MCF 10A (cell line): ENCODE measurements around the gene DYNC2H1. TPM values are rescaled to one million over a fixed set of nuclear protein-coding genes. Genes with fewer than 3 reads are reported as not detected.

Experiments
- BruUV-seq: library from RNA; stranded (reverse); fragments of 400-500 nt; replicated peaks from 2 replicates; lab custom pipeline; 2021; lab: Mats Ljungman, UMichigan
- CTCF ChIA-PET: fragments of 300-600 bp; sonication (Branson Sonifier 250); formaldehyde crosslinking; extraction: SDS; loops from one replicate; lab custom pipeline; 2021; ENCODE audit warnings: antibody characterized with exemption, inconsistent platforms; lab: Yijun Ruan, JAX
- POLR2A ChIA-PET: fragments of 300-600, 350-650 bp; sonication (Branson Sonifier 250); formaldehyde crosslinking; extraction: SDS; loops from one replicate; lab custom pipeline; 2020; ENCODE audit warnings: antibody characterized with exemption, inconsistent platforms; lab: Yijun Ruan, JAX
- DNase-seq: peaks from one replicate; pipeline ENCODE4 v3.0.0-alpha.2; 2018; ENCODE audit not compliant: unreplicated experiment
- H3K27ac Mint-ChIP-seq: one replicate; pipeline ENCODE4 v1.8.0; 2022; ENCODE audit warnings: mild to moderate bottlenecking, low read depth, mixed read lengths; ENCODE audit not compliant: unreplicated experiment
- H3K27me3 Mint-ChIP-seq: one replicate; pipeline ENCODE4 v1.8.0; 2022; ENCODE audit warnings: mixed read lengths; ENCODE audit not compliant: insufficient read depth, unreplicated experiment
- H3K36me3 Mint-ChIP-seq: one replicate; pipeline ENCODE4 v1.8.0; 2022; ENCODE audit warnings: mild to moderate bottlenecking, moderate library complexity, mixed read lengths; ENCODE audit not compliant: insufficient read depth, unreplicated experiment
- H3K4me1 Mint-ChIP-seq: one replicate; pipeline ENCODE4 v1.8.0; 2022; ENCODE audit warnings: mixed read lengths; ENCODE audit not compliant: insufficient read depth, unreplicated experiment
- H3K4me3 Mint-ChIP-seq: one replicate; pipeline ENCODE4 v1.8.0; 2022; ENCODE audit warnings: mild to moderate bottlenecking, moderate library complexity, mixed read lengths; ENCODE audit not compliant: unreplicated experiment
- H3K9me3 Mint-ChIP-seq: one replicate; pipeline ENCODE4 v1.8.0; 2022; ENCODE audit warnings: mixed read lengths; ENCODE audit not compliant: unreplicated experiment
- CTCF ChIP-seq: fragments of 200-600 bp; IDR thresholded peaks from one replicate; pipeline ENCODE4 v1.8.0; 2022; ENCODE audit warnings: antibody characterized with exemption, mild to moderate bottlenecking; ENCODE audit not compliant: unreplicated experiment
- intact Hi-C: fragments of 100-400 bp; cut with micrococcal nuclease; formaldehyde crosslinking; loops from 2 replicates; pipeline ENCODE4 v1.14.1; 2022
- total RNA-seq: library from RNA; stranded (reverse); gene quantifications from 2 replicates; pipeline ENCODE4 v1.2.3, GENCODE V29; 2022

Gene DYNC2H1
- total RNA-seq, 1 experiment from 2014 or later, result 23.0 TPM

GRCh38 chr11:103340956-103341355 is 231.7 kb downstream of the DYNC2H1 start:
- DNase-seq, result no peak
- H3K4me1 Mint-ChIP-seq, result no peaks in the 10 kb centered on the region
- BruUV-seq, result no TSS peak
- peaks cover 7% of the 10 kb centered on the region for H3K36me3 Mint-ChIP-seq
- H3K27me3 Mint-ChIP-seq, result no peaks in the 10 kb centered on the region
- H3K9me3 Mint-ChIP-seq, result no peaks in the 10 kb centered on the region
- TF ChIP-seq CTCF, result no peak
- POLR2A ChIA-PET, result interaction anchor here (1.0 kb wide), 1 partner anchor 11 kb away, joined by 3 read pairs; no protein-coding TSS in a partner anchor
- CTCF ChIA-PET, result interaction anchor here (0.8 to 1.3 kb wide), 2 partner anchors 15 to 260 kb away, joined by 3 to 6 read pairs; no protein-coding TSS in a partner anchor
- no peak overlapping the region for H3K27ac Mint-ChIP-seq
- no peak overlapping the region for H3K4me3 Mint-ChIP-seq
- intact Hi-C loops, result no loop called here

- CTCF ChIA-PET, result interaction anchor here (0.9 kb wide), 1 partner anchor 18 kb away, joined by 3 read pairs; no protein-coding TSS in a partner anchor
These were observed 235.7 kb downstream of the DYNC2H1 start for GRCh38 chr11:103344886-103345285.

GRCh38 chr11:103349595-103349994 is 240.4 kb downstream of the DYNC2H1 start:
- Mint-ChIP-seq H3K27ac (no peak overlapping the region), H3K27me3 (no peaks in the 10 kb centered on the region), H3K36me3 (no peaks in the 10 kb centered on the region), H3K4me1 (no peaks in the 10 kb centered on the region), H3K4me3 (no peak overlapping the region), H3K9me3 (no peaks in the 10 kb centered on the region)
- CTCF ChIA-PET, result interaction anchor here (0.6 kb wide), 2 partner anchors 252 to 1111 kb away, joined by 3 read pairs; no protein-coding TSS in a partner anchor
- TF ChIP-seq CTCF, result no peak
- no peak for DNase-seq
- BruUV-seq, result no TSS peak
- POLR2A ChIA-PET, result no interaction called here
- intact Hi-C loops, result no loop called here

More at GRCh38 chr11:103344886-103345285, 235.7 kb downstream of the DYNC2H1 start:
- H3K4me3 Mint-ChIP-seq, result no peak overlapping the region
- POLR2A ChIA-PET, result interaction anchor here (0.6 to 1.7 kb wide), 2 partner anchors 10 to 34 kb away, joined by 3 to 5 read pairs; no protein-coding TSS in a partner anchor
- TF ChIP-seq CTCF, result no peak
- DNase-seq, result no peak
- no peaks in the 10 kb centered on the region for H3K36me3 Mint-ChIP-seq
- BruUV-seq, result no TSS peak
- no peaks in the 10 kb centered on the region for H3K27me3 Mint-ChIP-seq
- H3K27ac Mint-ChIP-seq, result no peak overlapping the region
- intact Hi-C loops, result no loop called here
- H3K9me3 Mint-ChIP-seq, result no peaks in the 10 kb centered on the region
- no peaks in the 10 kb centered on the region for H3K4me1 Mint-ChIP-seq

- H3K36me3 Mint-ChIP-seq, result no peaks in the 10 kb centered on the region
- POLR2A ChIA-PET, result interaction anchor here (1.4 kb wide), 1 partner anchor 9 kb away, joined by 5 read pairs; no protein-coding TSS in a partner anchor
These were observed 245.4 kb downstream of the DYNC2H1 start for GRCh38 chr11:103354656-103355055.

More at GRCh38 chr11:103354656-103355055, 245.4 kb downstream of the DYNC2H1 start:
- no peaks in the 10 kb centered on the region for H3K27me3 Mint-ChIP-seq
- H3K4me1 Mint-ChIP-seq, result no peaks in the 10 kb centered on the region
- H3K27ac Mint-ChIP-seq, result no peak overlapping the region
- no TSS peak for BruUV-seq
- no peak for TF ChIP-seq CTCF
- intact Hi-C loops, result no loop called here
- CTCF ChIA-PET, result no interaction called here
- no peak for DNase-seq
- no peaks in the 10 kb centered on the region for H3K9me3 Mint-ChIP-seq
- no peak overlapping the region for H3K4me3 Mint-ChIP-seq
